Fibroblast of gingiva (primary cell): ENCODE measurements around the gene MCM9.

Experiments used
- DNase-seq: peaks from one replicate; pipeline ENCODE4 v3.0.0-alpha.2; 2011; ENCODE audit warnings: low read depth

MCM9 gene

DNA sequence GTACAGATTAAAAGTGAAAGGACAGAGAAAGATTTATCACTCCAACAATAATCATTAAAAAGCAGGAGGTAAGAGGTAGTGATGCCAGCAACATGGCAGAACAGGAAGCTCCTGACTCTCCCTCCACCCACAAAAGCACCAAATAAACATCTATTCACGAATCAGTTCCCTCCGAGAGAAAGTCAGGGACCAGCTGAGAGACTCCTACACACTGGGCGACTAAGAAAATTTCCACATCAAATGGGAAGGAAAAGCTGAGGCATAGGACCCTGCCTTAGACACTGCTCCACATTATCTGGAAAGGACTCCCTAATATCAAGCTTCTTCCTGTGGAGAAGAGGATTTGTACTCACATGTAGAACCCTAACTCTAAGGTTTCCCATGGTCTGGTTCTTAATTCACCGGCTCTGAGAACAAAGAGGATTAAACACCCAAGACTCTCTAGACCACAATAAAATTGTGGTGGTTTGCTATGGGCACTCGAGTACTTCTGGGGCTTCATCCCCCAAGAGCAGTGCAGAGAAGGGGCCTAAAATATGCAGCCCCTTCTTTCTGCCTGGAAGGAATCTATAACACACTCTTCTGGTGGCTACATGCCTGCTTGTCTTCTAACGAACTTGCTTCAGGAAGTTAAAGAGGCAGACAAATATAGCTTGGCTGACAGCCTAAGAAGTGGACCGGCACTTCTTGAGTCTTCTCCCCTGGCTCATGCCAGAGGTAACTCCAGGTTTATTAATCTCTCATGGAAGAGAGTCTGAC, 70.4 kb downstream of the MCM9 start:
- DNase-seq, result no peak

DNA sequence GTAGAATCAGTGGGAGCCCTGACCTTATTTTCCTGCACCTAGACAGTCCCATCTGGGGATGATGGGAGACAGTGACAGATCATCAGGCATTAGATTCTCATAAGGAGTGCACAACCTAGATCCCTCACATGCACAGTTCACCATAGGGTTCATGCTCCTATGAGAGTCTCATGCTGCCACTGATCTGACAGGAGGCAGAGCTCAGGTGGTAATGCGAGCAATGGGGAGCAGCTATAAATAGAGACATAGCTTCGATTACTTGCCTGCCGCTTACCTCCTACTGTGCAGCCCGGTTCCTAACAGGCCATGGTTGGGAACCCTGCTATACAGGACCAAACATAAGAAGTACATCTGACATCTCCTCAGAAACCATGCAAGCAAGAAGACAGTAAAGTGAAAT, 72.5 kb downstream of the MCM9 start:
- no peak for DNase-seq

- no peak for DNase-seq
These were observed 74.1 kb downstream of the MCM9 start for GRCh38 chr6:118860880-118861279.

- no peak for DNase-seq
These were observed 74.6 kb downstream of the MCM9 start for GRCh38 chr6:118860363-118860762.

GRCh38 chr6:118859517-118860064, 75.4 kb downstream of the MCM9 start:
- no peak for DNase-seq

- DNase-seq, result no peak
These were observed 78.7 kb downstream of the MCM9 start for GRCh38 chr6:118856301-118856700.

DNA sequence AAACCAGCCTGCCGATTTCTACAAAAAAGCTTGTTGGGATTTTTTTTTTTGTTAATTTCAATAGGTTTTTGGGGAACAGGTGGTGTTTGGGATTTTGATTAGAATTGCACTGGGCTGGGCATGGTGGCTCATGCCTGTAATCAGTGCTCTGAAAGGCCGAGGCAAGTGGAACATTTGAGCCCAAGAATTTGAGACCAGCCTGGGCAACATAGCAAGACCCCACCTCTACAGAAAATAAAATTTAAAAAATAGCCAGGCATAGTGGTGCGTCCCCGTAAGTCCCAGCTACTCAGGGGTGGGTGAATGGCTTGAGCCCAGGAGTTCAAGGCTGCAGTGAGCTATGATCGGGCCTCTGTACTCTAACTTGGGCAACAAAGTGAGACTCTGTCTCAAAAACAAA, 81.6 kb downstream of the MCM9 start:
- no peak for DNase-seq

- DNase-seq, result no peak
These were observed 90.0 kb downstream of the MCM9 start for GRCh38 chr6:118844915-118845314.

DNA sequence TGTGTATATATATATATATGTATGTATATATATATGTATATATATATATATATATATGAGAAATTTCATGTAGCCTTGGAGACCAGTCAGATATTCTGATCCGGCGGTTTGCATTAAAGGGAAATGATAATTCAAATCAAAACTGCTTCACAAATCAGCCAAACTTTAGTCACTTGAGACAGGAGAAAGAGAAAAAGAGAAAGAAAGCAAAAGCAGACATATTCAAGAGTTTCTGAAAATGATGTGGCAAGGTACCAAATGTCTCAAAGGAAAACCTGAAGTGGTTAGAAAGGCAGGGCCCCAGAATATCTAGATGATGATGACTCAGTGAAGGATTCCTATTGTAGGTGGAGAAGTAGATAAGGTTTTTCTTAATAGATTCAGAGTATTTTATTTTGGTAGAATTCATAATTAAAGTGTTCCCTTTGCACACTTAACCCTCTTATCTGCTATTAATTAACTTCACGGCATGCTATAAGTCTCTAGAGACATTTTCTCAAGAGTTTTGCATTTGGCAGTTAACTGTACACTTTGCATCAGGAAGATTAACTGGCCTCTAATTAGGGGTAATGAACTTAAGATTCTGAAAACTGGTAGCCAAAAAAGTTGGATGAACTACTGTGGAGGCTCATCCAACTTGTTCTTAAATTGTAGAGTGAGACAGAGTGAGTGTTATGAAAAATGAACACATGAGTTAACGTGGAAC, 91.1 kb downstream of the MCM9 start:
- no peak for DNase-seq

- no peak for DNase-seq
These were observed 104.3 kb downstream of the MCM9 start for GRCh38 chr6:118830691-118831090.

DNA sequence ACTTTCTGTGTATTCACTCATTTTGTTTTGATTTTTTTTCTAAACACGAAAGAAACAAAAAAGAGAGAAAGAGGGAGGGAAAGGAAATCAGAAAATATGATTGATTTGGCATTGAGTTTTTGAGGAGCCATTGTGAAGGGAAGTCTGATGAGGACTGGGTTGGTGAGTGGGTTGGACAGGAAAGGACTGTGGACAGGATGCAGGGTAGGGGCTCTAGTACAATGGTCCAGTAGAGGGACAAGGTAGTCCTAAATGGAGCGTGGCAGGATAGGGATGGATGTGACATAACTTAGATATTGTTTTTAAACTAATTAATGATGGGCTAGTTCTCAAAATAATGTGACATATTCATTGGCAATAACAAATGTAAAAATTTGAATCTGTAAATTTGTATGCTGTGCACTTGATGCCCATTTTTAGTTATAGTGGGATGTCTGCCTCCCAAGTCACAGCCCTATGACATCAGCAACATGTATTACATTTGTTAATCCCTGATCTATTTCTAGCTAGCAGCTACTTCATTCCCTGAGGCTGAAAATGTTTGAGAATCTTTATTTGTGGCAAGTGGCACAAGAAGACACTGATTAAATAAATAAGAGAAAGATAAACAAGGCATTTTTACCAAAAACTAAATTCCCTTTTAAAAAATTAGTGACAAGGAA, 105.0 kb downstream of the MCM9 start:
- DNase-seq, result no peak

DNA sequence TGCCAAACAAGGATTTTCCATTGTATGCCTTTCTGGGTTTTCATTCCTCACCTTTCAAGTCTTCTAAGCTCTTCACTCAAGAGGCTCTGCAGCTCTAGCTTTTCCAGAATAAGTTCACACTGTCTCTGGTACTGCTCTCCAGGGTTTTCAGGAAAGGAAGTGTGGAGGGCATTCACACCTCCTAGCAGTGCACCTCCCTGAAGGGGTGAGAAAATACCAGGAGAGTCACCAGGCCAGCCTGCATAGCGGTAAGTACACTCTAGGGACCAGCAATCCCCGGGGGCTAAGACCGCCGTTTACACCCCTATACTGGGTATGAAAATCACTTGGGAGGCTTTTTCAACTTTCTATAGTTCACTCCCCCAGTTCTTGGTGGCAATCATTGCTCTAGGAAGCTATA, 108.9 kb downstream of the MCM9 start:
- DNase-seq, result no peak

DNA sequence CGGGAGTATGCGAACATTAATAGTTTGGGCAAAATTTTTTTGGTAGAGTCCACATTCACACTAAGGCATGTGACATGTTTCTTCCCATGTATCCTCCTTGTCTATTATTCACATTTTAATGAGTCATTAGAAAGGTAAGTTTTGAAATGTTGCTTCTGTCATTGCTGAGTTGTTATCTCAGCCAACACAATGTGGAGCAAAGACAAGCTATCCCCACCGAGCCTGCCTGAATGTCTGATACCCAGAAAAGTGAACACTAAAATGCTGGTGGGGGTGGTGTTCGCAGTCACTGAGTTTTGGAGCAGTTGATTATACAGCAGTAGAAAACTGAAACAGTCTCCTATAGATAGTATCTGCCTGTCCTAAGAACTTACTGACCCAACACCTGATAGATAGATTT, 109.3 kb downstream of the MCM9 start:
- DNase-seq, result no peak

DNA sequence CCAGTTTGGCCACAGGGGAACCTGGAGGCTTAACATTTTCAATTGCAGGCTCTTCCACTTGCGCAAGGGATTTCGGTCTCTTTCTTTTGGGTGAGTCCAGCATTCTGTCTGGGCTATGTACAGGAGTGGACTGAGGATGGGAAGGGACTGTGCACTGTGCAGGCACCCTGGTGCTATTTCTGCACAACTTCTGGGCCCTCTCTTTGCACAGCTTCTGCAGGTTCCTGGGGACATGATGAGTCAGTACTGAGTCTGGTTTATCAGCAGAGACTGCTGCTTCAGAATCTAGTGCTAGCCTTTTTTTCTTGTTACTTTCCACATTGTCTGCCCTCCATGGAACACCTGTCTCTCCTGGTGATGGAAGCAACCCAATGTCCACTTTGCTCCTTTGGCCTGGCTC, 119.5 kb downstream of the MCM9 start:
- DNase-seq, result no peak

DNA sequence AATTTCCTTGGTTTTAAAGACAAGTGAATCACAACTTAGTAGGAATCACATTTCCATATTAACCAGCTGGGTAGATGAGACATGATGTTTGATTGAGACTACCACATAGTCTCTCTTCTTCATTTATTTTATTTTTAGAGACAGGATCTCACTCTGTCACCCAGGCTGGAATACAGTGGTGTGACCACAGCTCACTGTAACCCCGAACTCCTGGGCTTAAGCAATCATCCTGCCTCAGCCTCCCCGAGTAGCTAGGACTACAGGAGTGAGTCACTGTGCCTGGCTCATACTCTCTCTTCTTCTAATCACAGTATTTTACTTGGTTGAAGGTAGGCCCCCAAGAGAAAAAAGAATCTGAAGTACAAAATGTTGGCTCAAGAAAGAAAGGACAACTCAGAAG, 121.2 kb downstream of the MCM9 start:
- DNase-seq, result no peak

DNA sequence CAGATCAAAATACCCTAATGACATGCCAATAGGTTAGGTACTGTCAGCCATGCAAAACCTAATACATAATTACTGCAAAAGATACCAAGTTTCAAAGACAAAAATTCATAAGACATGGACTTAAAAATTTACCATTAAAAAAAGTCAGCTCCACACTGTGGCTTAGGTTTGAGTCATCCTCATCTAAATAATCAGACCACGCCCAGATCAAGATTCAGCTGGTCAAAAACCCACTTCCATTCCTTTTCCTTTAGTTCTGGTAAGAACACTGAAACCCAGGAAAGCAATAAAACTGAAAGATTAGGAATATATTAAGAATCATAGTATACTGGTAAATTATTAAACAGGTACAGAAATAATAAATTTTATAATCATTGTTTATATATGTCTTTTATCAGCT, 122.0 kb downstream of the MCM9 start:
- no peak for DNase-seq

- no peak for DNase-seq
These were observed 124.4 kb downstream of the MCM9 start for GRCh38 chr6:118810420-118811027.

GRCh38 chr6:118808793-118809638, 125.9 kb downstream of the MCM9 start:
- no peak for DNase-seq

DNA sequence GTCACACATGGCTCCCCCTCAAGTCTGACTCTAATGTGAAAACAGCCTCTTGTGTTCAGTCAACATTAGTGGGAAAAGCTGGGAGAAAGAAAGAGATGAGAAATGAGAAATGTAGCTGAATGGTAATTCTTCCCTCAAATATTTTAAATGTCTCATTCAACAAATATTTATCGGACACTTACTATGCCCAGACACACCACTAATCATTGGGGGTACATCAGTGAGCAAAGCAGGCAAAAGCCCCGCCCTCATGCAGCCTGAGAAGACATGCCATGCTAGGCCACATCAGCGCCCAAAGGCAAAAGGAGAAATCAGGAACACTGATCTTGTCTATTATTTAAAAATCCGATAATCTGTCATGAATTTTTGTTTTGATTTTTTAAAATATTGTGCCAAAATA, 130.9 kb downstream of the MCM9 start:
- DNase-seq, result no peak

- no peak for DNase-seq
These were observed 133.7 kb downstream of the MCM9 start for GRCh38 chr6:118801257-118801656.

DNA sequence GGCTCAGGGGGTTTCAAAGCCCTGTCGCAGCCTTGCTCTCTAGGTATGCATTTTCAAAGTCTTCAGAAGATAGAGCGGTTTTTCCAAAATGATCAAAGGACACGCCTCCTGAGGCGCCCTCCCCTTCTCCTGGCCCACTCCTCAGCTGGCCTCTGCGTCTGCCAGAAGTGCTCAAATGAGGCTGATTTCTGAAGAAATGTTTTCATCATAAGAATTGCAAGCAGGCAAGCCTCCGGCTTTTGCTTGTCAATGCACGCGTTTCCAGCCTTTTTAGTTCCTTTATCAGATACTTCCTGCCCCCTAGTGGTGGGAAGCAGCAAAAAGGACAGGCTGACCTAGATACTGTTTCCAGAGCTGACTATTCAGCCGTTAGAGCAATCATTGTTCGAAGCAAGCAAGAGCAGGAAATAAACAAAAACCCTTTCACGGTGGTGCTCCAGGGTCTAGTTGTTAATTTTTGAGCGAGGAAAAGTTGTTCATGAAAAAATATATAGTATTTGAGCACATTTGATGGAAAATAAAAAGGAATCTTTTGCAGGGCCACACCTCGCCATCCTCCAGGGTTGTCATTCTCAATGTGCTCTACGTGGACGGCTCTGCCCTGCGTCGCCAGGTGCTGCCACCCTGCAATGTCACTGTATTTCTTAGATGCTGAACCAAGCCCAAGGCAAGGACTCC, 134.4 kb downstream of the MCM9 start:
- peak; percentile 80 for DNase-seq
